ENCODE results near the gene CCNY.

DNA sequence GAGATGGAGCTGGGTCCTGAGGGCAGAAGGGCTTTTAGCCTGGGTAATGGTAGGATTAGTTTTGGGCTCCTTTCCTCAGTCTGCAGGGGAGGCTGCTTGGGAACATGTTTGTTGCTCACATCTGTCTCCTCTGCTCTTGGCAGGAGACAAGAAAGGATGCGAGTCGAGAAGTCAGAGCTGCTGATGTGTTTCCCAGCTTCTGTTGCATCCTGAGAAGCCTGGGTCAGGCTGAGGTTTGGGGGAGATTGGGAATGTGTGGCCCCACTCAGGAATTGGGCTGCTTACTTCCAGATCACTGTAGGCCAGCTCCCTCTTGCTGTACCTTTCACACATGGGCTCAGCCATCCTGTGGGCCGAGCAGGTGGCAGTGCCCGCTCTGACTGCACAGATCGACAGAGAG is 79.2 kb downstream of the CCNY start:
- TF ChIP-seq POLR2A (IDR thresholded peaks at IDR 0.05) = no peak
- TF ChIP-seq, protein P1, sequence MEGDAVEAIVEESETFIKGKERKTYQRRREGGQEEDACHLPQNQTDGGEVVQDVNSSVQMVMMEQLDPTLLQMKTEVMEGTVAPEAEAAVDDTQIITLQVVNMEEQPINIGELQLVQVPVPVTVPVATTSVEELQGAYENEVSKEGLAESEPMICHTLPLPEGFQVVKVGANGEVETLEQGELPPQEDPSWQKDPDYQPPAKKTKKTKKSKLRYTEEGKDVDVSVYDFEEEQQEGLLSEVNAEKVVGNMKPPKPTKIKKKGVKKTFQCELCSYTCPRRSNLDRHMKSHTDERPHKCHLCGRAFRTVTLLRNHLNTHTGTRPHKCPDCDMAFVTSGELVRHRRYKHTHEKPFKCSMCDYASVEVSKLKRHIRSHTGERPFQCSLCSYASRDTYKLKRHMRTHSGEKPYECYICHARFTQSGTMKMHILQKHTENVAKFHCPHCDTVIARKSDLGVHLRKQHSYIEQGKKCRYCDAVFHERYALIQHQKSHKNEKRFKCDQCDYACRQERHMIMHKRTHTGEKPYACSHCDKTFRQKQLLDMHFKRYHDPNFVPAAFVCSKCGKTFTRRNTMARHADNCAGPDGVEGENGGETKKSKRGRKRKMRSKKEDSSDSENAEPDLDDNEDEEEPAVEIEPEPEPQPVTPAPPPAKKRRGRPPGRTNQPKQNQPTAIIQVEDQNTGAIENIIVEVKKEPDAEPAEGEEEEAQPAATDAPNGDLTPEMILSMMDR (IDR thresholded peaks at IDR 0.05) = no peak
- TF ChIP-seq EP300 (IDR thresholded peaks at IDR 0.05) = no peak
